WI38 (cell line): ENCODE data around the gene LGR5.

ENCODE experiments used
- H3K4me3 ChIP-seq: 2 replicates; pipeline ENCODE4 v1.5.1; 2011; ENCODE audit warnings: low read depth, mild to moderate bottlenecking, control low read depth, low read length
- CTCF ChIP-seq: IDR thresholded peaks from 2 replicates; pipeline ENCODE4 v1.5.1; 2012; ENCODE audit warnings: low read depth, mild to moderate bottlenecking, control low read depth, low read length

Gene LGR5

GRCh38 chr12:71405884-71406283 is 33.7 kb upstream of the LGR5 start:
- no peak overlapping the region for H3K4me3 ChIP-seq
- no peak for TF ChIP-seq CTCF

GRCh38 chr12:71407732-71408131 is 31.9 kb upstream of the LGR5 start:
- no peak overlapping the region for H3K4me3 ChIP-seq
- no peak for TF ChIP-seq CTCF

- no peak overlapping the region for H3K4me3 ChIP-seq
- TF ChIP-seq CTCF, result no peak
Observed at GRCh38 chr12:71410844-71411243, 28.8 kb upstream of the LGR5 start.

GRCh38 chr12:71411635-71412034 is 28.0 kb upstream of the LGR5 start:
- H3K4me3 ChIP-seq, result no peak overlapping the region
- no peak for TF ChIP-seq CTCF

- no peak overlapping the region for H3K4me3 ChIP-seq
- TF ChIP-seq CTCF, result peak; percentile 51; the same call in 1 of the 2 replicates
Observed at GRCh38 chr12:71415336-71416231, 24.0 kb upstream of the LGR5 start.

- no peak overlapping the region for H3K4me3 ChIP-seq
- TF ChIP-seq CTCF, result no peak
Observed at GRCh38 chr12:71417181-71417580, 22.4 kb upstream of the LGR5 start.

- H3K4me3 ChIP-seq, result no peak overlapping the region
- no peak for TF ChIP-seq CTCF
Observed at GRCh38 chr12:71420775-71421406, 18.7 kb upstream of the LGR5 start.
